Myocyte (in vitro differentiated cells): Measurements from ENCODE around the gene POU2F3. TPM values are rescaled to one million over a fixed set of nuclear protein-coding genes. Genes with fewer than 3 reads are reported as not detected.

Experiments used
- DNase-seq: peaks from one replicate; pipeline ENCODE4 v3.0.0-alpha.2; 2012; ENCODE audit warnings: low read depth
- total RNA-seq: library from RNA; depleted of rRNA; stranded (reverse); fragments of >200 nt; gene quantifications from 2 replicates; pipeline ENCODE4 v1.2.3, GENCODE V29; 2014

Gene POU2F3
- total RNA-seq, 1 donor from 2014 or later: not detected

DNA sequence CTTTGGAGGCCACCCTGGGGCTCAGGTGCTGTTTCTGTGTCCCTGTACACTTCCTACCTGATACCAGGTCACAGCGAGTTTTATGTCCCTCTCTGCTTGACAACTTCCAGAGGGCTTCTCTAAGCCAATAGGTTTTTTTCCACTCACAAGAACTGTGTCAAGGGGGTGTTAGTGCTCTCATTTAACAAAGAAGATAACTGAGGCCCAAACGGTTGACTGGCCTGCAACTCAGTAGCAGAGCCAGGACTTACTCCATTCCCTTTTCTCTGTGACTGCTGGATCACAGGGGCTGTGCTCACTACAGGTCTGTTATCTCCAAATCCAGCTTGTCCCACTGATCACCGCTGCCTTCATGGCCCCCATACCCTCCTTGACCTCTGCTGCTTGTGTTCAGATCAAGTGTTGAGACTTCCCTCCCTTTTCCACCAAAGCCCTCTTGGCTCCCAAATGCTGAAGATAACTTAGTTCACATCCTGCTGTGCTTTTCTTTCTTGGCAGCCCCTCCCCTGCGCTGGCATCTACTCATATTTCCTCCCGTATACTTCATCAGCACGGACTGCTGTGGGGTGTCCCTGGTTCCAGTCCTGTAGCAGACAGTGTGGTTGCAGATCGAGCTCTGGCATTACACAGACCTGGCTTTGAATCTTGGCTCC lies 41.3 kb downstream of the POU2F3 start:
- no peak for DNase-seq

DNA sequence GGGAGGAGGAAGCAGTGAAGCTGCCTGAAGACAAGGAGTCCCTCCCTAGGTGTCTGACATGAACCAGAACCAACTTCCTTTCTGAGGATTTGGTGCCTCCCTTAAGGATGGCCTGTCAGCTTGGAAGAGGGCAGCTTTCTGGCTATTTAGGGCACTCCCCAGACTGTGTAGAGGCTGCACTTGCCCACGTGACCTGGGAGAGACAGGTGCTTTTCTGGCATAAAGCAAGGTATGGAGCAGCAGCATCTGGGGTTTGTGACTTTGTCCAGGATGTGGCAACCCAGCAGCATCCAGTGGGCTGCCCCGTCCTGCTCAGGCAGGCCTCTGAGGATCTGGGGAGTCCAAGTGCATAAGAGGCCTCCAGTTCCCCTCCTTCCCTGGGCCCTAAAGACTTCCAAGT lies 43.2 kb downstream of the POU2F3 start:
- DNase-seq: no peak

- DNase-seq: no peak
Observed at GRCh38 chr11:120284272-120284671, 44.3 kb downstream of the POU2F3 start.

DNA sequence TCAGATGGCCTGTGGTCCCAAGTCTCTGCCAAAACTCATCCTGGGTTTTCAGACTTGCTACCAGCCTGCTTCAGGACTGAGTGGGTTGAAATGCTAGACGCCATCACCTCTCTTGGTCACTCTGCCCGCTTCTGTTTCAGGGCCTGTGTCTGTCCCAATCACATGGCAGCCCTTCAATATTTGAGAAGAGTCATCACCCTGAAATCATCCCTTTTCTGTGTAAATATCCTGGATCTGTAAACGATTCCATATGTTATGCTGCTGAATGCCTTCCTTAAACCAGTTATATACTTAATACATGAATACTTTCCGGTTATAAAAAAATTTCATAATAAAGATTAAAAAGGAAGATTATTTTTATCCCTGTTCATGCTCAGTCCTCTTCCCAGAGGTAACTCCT lies 45.3 kb downstream of the POU2F3 start:
- DNase-seq: no peak

DNA sequence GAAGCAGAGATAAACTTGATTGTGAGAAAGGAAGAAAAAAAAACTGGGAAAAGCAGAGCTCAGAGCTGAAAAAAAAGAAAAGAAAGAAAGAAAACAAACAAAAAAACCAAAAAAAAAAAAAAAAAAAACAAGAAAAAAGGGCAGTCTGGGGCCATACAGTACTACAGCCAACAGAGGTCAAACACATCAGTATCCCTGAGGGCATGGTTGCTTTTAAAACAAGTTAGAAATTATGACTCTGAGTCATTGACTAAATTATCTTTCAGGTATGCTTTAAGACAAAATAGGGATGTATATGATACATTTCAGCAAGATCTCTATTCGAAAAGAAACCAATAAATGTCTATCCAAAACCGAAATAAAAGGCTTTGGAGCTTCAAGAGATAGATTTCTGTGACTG lies 48.1 kb downstream of the POU2F3 start:
- no peak for DNase-seq

DNA sequence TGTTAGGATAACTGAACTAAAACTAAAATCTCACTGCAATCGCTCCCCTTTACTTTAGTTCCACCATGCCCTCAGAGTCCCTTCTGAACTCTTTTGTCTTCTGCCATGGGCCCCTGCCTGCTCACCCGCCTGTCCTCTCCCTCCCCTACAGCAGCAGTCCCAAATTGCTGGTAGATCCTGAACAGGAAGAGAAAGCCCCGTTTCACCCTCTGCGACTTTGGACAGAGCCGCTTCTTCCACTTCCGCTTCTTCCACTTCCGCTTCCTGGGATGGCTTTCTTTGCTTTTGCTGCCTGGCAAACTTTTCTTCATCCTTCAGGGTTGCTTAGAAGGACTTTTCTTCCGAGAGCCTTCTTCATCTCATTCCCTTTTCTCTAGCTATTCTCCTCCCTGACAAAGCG lies 49.5 kb downstream of the POU2F3 start:
- DNase-seq: no peak

DNA sequence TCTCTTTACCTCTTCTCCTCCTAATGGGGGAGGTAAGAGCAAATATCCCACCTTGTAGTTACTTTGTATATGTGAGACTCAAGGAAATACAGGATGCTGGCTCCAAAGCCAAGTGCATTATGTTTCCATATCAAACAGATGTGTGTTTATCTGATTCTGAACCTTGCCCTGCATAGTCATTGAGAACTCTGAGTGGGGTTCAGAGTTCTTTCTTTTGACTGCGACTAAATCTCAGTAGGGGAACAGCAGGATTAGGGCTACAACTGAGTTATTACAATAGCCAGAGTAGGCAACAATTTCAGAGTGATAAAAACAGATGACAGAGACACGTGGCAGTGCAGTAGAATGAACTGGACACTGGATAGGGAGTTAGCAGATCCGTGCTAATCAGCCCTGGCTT lies 51.0 kb downstream of the POU2F3 start:
- DNase-seq: no peak

GRCh38 chr11:120293038-120293800 lies 53.3 kb downstream of the POU2F3 start:
- no peak for DNase-seq

- no peak for DNase-seq
Observed at GRCh38 chr11:120294096-120294495, 54.2 kb downstream of the POU2F3 start.

DNA sequence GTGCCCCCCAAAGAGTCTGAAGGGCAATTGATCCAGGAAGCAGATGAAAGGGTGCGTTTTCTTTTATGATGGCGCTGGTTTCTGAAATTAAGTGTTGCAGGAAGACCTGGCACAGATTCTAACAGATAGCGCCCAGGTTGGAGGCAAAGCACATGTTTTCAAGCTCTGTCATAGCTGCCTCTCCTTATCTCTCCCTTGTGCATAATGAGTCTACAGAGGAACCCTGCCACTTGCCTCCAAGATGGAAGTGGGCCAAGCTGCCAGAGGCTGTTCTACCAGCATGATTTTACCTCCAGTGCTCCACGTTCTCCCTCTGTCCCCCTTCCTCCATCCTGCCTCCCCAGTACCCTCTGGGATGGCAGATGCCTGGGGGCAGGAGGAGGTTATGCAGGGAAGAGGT lies 55.2 kb downstream of the POU2F3 start:
- no peak for DNase-seq

GRCh38 chr11:120296554-120296953 lies 56.6 kb downstream of the POU2F3 start:
- DNase-seq: no peak

DNA sequence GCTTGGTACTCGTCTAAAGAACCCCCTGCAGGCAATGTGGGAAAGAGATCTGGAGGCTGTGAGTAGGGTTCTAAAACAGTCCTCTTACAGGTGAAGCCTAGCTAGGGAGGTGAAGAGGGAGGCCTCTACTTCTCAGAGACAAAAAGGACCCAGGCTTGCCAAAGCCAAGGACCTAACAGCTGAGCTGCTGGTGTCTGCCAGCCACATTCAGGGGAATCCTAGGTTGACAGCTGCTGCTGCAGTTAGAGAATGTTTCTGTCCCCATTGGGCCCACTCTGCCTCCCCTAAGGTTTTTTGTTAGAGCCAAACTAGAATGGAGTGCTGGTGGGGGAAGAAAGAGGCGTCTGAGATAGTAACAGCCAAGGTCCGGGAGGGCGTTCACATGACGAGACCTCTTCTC lies 58.5 kb downstream of the POU2F3 start:
- peak; percentile 73 for DNase-seq

DNA sequence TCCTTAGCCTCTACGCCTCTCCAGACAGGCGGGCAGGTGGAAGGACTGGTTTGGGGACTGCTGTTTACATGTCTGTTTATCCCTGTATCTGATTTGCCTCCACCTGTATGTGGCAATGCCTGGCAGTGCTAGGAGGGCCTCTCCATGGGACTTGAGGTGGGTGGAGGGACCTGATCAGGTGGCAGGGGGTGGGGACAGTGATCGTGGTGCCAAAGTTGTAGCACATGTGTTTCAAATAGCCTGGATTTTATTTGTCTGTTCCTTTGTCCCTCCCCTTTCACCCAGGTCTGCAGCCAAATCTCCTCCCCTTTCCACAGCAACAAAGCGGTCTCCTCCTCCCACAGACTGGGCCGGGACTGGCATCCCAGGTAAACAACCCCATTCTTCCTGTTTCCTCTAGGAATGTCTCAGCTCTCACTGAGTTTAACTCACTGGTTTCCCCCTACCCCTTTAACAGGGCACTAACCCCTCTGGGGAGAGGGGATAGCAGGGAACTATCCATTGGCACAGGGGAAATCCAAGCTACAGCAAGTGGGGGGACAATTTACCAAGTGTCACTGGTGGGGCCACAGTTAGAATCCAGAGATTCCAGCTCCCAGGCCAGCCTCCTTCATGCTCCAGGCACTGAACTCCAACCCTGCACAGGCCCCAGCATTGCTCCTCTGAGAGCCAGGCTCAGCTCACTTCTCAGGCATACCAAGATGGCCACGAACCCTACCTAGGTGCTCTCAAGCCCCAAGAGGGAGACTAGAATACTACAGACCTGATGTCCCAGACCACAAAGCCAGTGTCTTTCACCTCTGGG lies 62.3 kb downstream of the POU2F3 start:
- DNase-seq: no peak

DNA sequence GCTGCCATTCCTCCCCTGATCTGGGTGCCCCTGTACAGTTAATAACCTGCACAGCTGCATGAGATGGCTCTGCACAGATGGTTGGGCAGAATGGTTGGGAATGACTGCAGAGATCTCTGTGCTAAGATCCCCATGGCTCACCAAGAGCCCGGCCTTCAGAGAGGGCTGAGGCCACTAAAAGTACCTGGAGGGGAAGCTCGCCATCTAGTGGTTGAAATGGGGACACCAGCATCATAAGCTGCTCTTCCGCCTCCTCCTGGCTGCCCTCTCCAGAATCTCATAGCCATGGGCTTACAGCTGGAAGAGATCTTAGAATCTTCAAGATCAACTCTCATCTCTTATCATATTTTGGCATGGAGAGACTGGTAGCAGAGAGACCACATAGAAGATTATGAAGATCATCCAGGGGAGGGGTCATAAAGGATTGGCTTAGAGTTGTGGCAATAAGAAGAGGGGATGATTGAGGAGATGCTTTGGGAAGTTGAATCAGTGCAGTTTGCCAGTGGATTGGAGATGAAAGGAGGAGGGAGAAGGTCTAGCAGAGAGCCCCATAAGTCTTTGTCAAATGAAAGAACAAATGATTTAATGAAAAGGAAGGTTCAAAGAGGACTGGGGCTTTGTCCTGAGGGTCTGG lies 63.2 kb downstream of the POU2F3 start:
- DNase-seq: peak; percentile 61

GRCh38 chr11:120304526-120304925 lies 64.6 kb downstream of the POU2F3 start:
- no peak for DNase-seq

- no peak for DNase-seq
Observed at GRCh38 chr11:120305286-120305685, 65.3 kb downstream of the POU2F3 start.

DNA sequence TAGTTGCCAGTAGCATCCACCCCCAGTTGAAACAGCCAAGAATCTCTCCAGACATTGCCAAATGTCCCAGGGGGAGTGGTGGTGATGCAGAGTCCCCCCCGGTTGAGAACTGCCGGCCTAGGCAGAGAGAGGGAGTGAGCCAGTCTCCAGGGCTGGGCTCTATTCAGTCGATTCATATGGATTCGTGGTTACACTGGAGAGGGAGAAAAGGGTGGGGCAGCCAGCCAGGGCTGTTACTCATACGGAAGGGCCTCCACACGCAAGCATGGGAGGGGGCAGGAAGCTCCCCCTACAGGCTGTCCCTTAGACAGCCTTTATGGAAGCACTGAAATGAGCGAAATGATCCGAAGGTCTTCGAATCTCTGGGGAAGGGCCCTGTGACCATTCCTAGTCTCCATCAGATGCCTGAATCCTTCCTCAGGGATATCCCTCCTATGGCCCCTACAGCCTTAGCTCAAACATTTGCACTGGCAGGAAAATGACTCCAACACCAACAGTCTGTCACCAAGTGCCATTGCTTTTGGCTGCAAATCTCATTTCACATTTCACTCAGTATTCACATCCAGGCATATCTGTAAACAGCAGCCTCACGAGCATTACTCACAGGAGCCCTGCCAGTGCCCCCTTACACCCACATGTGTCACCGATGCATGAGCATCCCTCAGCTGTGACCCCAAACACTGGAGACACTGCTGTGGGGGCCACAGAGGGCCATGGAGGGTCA lies 66.7 kb downstream of the POU2F3 start:
- peak; percentile 63 for DNase-seq

DNA sequence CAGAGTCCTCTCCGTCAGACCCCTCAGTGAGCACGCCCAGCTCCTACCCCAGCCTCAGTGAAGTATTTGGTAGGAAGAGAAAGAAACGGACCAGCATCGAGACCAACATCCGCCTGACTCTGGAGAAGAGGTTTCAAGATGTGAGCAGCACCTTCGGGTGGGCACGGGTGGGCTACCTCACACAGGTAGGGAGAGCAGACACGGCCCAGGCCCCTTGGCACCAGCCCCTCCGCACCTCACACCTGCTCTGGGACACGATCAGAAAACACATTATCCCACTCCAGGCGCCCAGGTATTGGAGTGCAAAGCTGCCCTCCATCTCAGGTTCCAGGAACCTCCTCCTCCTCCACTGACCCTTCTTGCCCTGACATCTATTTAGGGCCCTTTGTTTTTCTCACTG lies 67.5 kb downstream of the POU2F3 start:
- DNase-seq: no peak

DNA sequence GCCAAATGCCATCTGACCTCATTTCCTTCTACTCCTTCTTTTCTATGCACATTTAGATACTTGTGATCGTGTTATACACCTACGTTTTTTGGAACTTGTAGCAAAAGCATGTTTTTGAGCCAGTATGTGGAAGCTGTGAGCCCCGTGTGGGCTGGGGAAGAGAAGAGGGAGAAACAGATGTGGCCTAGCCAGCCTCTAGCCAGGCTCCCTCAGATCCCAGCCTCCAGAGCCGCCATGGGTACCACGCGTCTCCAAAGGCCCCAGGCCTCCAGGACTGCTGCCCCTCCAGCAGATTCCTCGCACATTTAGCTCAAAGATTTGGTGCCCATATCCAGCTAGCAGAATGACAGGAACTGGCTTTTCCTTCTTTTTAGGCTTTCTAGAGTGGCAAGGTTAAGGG lies 68.1 kb downstream of the POU2F3 start:
- no peak for DNase-seq

GRCh38 chr11:120310870-120311269 lies 70.9 kb downstream of the POU2F3 start:
- DNase-seq: no peak

- DNase-seq: no peak
Observed at GRCh38 chr11:120314861-120315260, 74.9 kb downstream of the POU2F3 start.
